Fibroblast of skin of left biceps (primary cell): ENCODE measurements around the gene CDH26.
A peak's percentile ranks its signal among the peaks of the same experiment; 100 is the strongest.

Experiments used
- DNase-seq, 2 experiments: peaks; one replicate each; pipeline ENCODE4 v3.0.0-alpha.2; 2013; ENCODE audit warnings: low read depth in 2 of 2

The CDH26 gene

DNA sequence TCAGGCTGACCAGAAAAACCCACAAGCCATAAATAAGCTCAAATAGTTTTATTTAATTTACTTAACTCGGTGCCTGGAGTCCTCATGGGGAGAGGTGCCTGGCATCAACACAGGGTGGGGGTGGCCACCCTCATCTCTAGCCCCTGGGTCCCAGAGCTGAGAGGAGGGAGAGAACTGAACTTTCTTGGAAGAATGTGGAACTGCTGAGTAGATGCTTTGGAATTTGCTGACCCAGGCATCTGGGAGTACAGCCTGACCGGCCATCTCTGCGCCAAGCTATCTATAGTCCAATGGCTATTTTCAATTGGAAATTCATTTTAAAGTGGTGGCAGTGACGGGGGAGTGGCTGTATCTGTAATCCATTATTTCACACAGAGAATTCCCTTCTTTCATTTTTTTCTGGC, 104.8 kb downstream of the CDH26 start:
- peak in 1 of 2 experiments; percentile 52 for DNase-seq

DNA sequence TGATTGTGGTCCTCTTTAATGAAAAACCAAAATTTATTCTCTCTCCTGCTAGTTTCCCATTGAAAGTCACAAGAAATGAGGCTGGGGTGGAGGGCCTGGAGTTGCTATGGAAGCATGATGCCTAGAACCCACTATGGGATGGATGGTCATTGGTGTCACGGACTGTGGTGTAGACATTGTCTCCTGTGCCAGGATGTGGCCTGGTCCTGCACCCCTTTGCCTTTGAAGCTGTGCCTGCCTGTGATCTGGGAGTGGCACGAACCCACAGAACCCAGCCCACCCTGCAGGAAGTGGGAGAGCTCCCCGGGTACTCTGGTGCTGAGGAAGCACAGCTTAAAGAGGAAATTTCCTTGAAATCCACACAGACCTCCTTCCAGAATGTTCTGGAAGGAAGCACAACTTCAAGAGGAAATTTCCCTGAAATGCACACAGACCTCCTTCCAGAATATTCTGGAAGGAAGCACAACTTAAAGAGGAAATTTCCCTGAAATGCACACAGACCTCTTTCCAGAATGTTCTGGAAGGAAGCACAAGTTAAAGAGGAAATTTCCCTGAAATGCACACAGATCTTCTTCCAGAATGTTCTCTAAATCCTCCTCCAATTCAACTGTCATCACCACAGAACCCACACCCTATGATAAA, 105.6 kb downstream of the CDH26 start:
- no peak for DNase-seq
